SK-N-SH (cell line): ENCODE measurements around the gene KBTBD8. TPM values are rescaled to one million over a fixed set of nuclear protein-coding genes. Genes with fewer than 3 reads are reported as not detected.
A peak's percentile ranks its signal among the peaks of the same experiment; 100 is the strongest.

ENCODE experiments used
- CTCF ChIA-PET: fragments of 300-600, 350-600 bp; formaldehyde crosslinking; extraction: SDS; loops from one replicate; lab custom pipeline; 2021; lab: Yijun Ruan, JAX
- POLR2A ChIA-PET: fragments of 350-600 bp; sonication (Branson Sonifier 250); formaldehyde crosslinking; extraction: SDS; loops from one replicate; lab custom pipeline; 2020; ENCODE audit warnings: antibody characterized with exemption, inconsistent platforms; lab: Yijun Ruan, JAX
- DNase-seq: peaks from one replicate; pipeline ENCODE4 v3.0.0; 2012
- H2AFZ ChIP-seq: fragments of 200-600 bp; sonication (generic); 2 replicates; pipeline ENCODE4 v1.8.1; 2016; ENCODE audit warnings: antibody characterized with exemption, mild to moderate bottlenecking, low read depth
- H3F3A ChIP-seq: fragments of 200-600 bp; sonication (generic); replicated peaks from 2 replicates; pipeline ENCODE3; 2016; ENCODE audit warnings: antibody characterized with exemption, mild to moderate bottlenecking; ENCODE audit not compliant: insufficient read depth
- H3K27ac ChIP-seq, 2 experiments: fragments of 200-500 bp in 1 of 2; fragments of 200-600 bp in 1 of 2; sonication (Bioruptor generic) in 1 of 2; sonication (generic), shearing (Covaris generic) in 1 of 2; 2 replicates each; pipeline versions ENCODE4 v1.5.1 to v1.6.1; 2014 to 2016; ENCODE audit warnings: low read depth in 2 of 2, inconsistent platforms in 1 of 2, low read length in 1 of 2, mild to moderate bottlenecking in 1 of 2, mixed read lengths in 1 of 2
- H3K27me3 ChIP-seq: fragments of 200-600 bp; sonication (generic), shearing (Covaris generic); 2 replicates; pipeline ENCODE4 v1.6.1; 2016; ENCODE audit warnings: mixed run types; ENCODE audit not compliant: insufficient read depth
- H3K36me3 ChIP-seq, 2 experiments: fragments of 200-500 bp in 1 of 2; fragments of 200-600 bp in 1 of 2; sonication (Bioruptor generic) in 1 of 2; sonication (generic) in 1 of 2; replicated peaks in 1 of 2; 2 replicates each; pipeline versions ENCODE3 to v1.5.1; 2014 to 2016; ENCODE audit warnings: low read length in 1 of 2, mild to moderate bottlenecking in 1 of 2; ENCODE audit not compliant: insufficient read depth in 2 of 2, control insufficient read depth in 1 of 2
- H3K4me1 ChIP-seq, 2 experiments: fragments of 200-500 bp in 1 of 2; fragments of 200-600 bp in 1 of 2; sonication (Bioruptor generic) in 1 of 2; sonication (generic), shearing (Covaris generic) in 1 of 2; 2 replicates each; pipeline versions ENCODE4 v1.5.1 to v1.6.1; 2014 to 2016; ENCODE audit warnings: low read depth in 1 of 2, low read length in 1 of 2, mixed run types in 1 of 2; ENCODE audit not compliant: insufficient read depth in 2 of 2, control insufficient read depth in 1 of 2
- H3K4me2 ChIP-seq: fragments of 200-600 bp; sonication (generic), shearing (Covaris generic); 2 replicates; pipeline ENCODE4 v1.6.1; 2017; ENCODE audit warnings: mixed run types
- H3K4me3 ChIP-seq, 2 experiments: fragments of 200-500 bp in 1 of 2; fragments of 200-600 bp in 1 of 2; sonication (Bioruptor generic) in 1 of 2; sonication (generic), shearing (Covaris generic) in 1 of 2; 2 replicates each; pipeline versions ENCODE4 v1.5.1 to v1.8.1; 2014 to 2016; ENCODE audit warnings: low read depth in 2 of 2, inconsistent platforms in 1 of 2, low read length in 1 of 2, mild to moderate bottlenecking in 1 of 2, mixed read lengths in 1 of 2, moderate library complexity in 1 of 2
- H3K79me2 ChIP-seq: fragments of 200-600 bp; sonication (generic); 2 replicates; pipeline ENCODE4 v1.8.1; 2017; ENCODE audit warnings: mild to moderate bottlenecking; ENCODE audit not compliant: insufficient read depth
- H3K9ac ChIP-seq: fragments of 200-600 bp; sonication (generic); 2 replicates; pipeline ENCODE4 v1.6.1; 2017; ENCODE audit warnings: mixed run types
- H3K9me2 ChIP-seq: fragments of 200-600 bp; sonication (generic); 2 replicates; pipeline ENCODE4 v1.6.1; 2017; ENCODE audit warnings: mixed run types
- H3K9me3 ChIP-seq: fragments of 200-600 bp; sonication (generic); 2 replicates; pipeline ENCODE4 v1.6.1; 2017; ENCODE audit warnings: mixed run types, mild to moderate bottlenecking, moderate library complexity
- H4K20me1 ChIP-seq: fragments of 200-600 bp; sonication (generic); 2 replicates; pipeline ENCODE4 v1.6.1; 2017; ENCODE audit warnings: mild to moderate bottlenecking, mixed run types; ENCODE audit not compliant: insufficient read depth
- CTCF ChIP-seq: fragments of 200-600 bp; sonication (generic); IDR thresholded peaks from 2 replicates; pipeline ENCODE4 v1.6.1; 2017; ENCODE audit warnings: antibody characterized with exemption, mild to moderate bottlenecking, moderate library complexity
- GABPA ChIP-seq: IDR thresholded peaks from 2 replicates; pipeline ENCODE4 v1.4.0; 2012; ENCODE audit warnings: low read depth, mild to moderate bottlenecking
- PBX3 ChIP-seq: IDR thresholded peaks from 2 replicates; pipeline ENCODE4; 2012
- REST ChIP-seq: IDR thresholded peaks from 2 replicates; pipeline ENCODE4 v1.6.1; 2012; ENCODE audit warnings: mild to moderate bottlenecking, low read depth, low read length, moderate library complexity
- SIN3A ChIP-seq: IDR thresholded peaks from 2 replicates; pipeline ENCODE4 v1.6.1; 2012; ENCODE audit warnings: low read depth, mild to moderate bottlenecking, low read length, moderate library complexity, borderline replicate concordance
- TCF12 ChIP-seq: IDR thresholded peaks from 2 replicates; pipeline ENCODE4 v1.4.0; 2012
- USF1 ChIP-seq: IDR thresholded peaks from 2 replicates; pipeline ENCODE4 v1.4.0; 2012; ENCODE audit warnings: low read depth, borderline replicate concordance
- YY1 ChIP-seq: IDR thresholded peaks from 2 replicates; pipeline ENCODE4 v1.4.0; 2012; ENCODE audit warnings: low read depth, mild to moderate bottlenecking
- WGBS: methylation state at CpG from one replicate; pipeline ENCODE4 v1.1.6; 2017; ENCODE audit warnings: low lambda C conversion rate; 5-methylcytosine and 5-hydroxymethylcytosine counted together
- polyA plus RNA-seq, 3 experiments: library from polyadenylated mRNA; depleted of rRNA; stranded (reverse); fragments of >200 nt; gene quantifications; 2 replicates each; pipeline ENCODE4 v1.2.3, GENCODE V29; 2012

Gene KBTBD8
- polyA plus RNA-seq, 1 of the 3 experiments (the other 2 are of a cell fraction): 0.36 TPM

- no peak overlapping the region for H3K27ac ChIP-seq
- DNase-seq: no peak
- no peak overlapping the region for H3K4me2 ChIP-seq
- H3K36me3 ChIP-seq: no peaks in the 10 kb centered on the region
- no peaks in the 10 kb centered on the region for H3K79me2 ChIP-seq
- WGBS: 81% methylated on average over 7 of the region's 7 CpGs
- CTCF ChIA-PET: interaction anchor here (0.7 to 3.1 kb wide), 4 partner anchors 17 to 52 kb away, joined by 4 to 24 read pairs (median 5); no protein-coding TSS in a partner anchor
- H3K4me3 ChIP-seq: no peak overlapping the region
- POLR2A ChIA-PET: no interaction called here
- 0 out of 2 replicates have a peak, but pooled peaks have one; percentile 16 for TF ChIP-seq USF1
- TF ChIP-seq YY1: peak; percentile 70; the same call in 1 of the 2 replicates
- TF ChIP-seq SIN3A: no peak
- peak; percentile 27; the same call in 1 of the 2 replicates for TF ChIP-seq CTCF
- no peak overlapping the region for H3K9ac ChIP-seq
- no peaks in the 10 kb centered on the region for H3K27me3 ChIP-seq
- H3K9me2 ChIP-seq: no peaks in the 10 kb centered on the region
- no peaks in the 10 kb centered on the region for H3K4me1 ChIP-seq
- peak overlapping the region; percentile 68 for H2AFZ ChIP-seq
- no peaks in the 10 kb centered on the region for H4K20me1 ChIP-seq
- H3F3A ChIP-seq: no peaks in the 10 kb centered on the region
- no peaks in the 10 kb centered on the region for H3K9me3 ChIP-seq
Measured at GRCh38 chr3:66989860-66990696, 8.0 kb upstream of the KBTBD8 start.

- POLR2A ChIA-PET: no interaction called here
- no peak overlapping the region for H3K9ac ChIP-seq
- CTCF ChIA-PET: interaction anchor here (0.5 to 1.4 kb wide), 3 partner anchors 16 to 59 kb away, joined by 3 to 6 read pairs (median 5); no protein-coding TSS in a partner anchor
- no peak for TF ChIP-seq GABPA
- TF ChIP-seq, all 33 proteins: peak for 0
- no peaks in the 10 kb centered on the region for H3K9me3 ChIP-seq
- H3K4me2 ChIP-seq: no peak overlapping the region
- no peaks in the 10 kb centered on the region for H3K36me3 ChIP-seq
- no peak for DNase-seq
- H3K9me2 ChIP-seq: no peaks in the 10 kb centered on the region
- H3K4me3 ChIP-seq: no peak overlapping the region
- peak overlapping the region; percentile 17; the same call in 1 of the 2 replicates for H2AFZ ChIP-seq
- H3F3A ChIP-seq: no peaks in the 10 kb centered on the region
- 76% methylated on average over 1 of the region's 1 CpG for WGBS
- no peak overlapping the region for H3K27ac ChIP-seq
- no peaks in the 10 kb centered on the region for H3K79me2 ChIP-seq
- no peaks in the 10 kb centered on the region for H4K20me1 ChIP-seq
- no peaks in the 10 kb centered on the region for H3K4me1 ChIP-seq
- no peaks in the 10 kb centered on the region for H3K27me3 ChIP-seq
Measured at GRCh38 chr3:66991459-66991858, 6.6 kb upstream of the KBTBD8 start.

- ChIA-PET CTCF (no interaction called here), POLR2A (no interaction called here)
- H3K4me1 ChIP-seq: peaks cover 0 to 5% of the 10 kb centered on the region in 2 experiments; a peak in 1 of 4 replicates
- H3K9me2 ChIP-seq: no peaks in the 10 kb centered on the region
- H2AFZ ChIP-seq: no peak overlapping the region
- H3K36me3 ChIP-seq: no peaks in the 10 kb centered on the region
- H3K4me2 ChIP-seq: no peak overlapping the region
- H3K27ac ChIP-seq: no peak overlapping the region
- no peaks in the 10 kb centered on the region for H3K9me3 ChIP-seq
- no peaks in the 10 kb centered on the region for H3K79me2 ChIP-seq
- WGBS: 62% methylated on average over 3 of the region's 3 CpGs
- H3K4me3 ChIP-seq: no peak overlapping the region
- DNase-seq: no peak
- no peaks in the 10 kb centered on the region for H3K27me3 ChIP-seq
- H4K20me1 ChIP-seq: no peaks in the 10 kb centered on the region
- no peak overlapping the region for H3K9ac ChIP-seq
- no peaks in the 10 kb centered on the region for H3F3A ChIP-seq
- TF ChIP-seq PBX3 (no peak), TCF12 (no peak), CTCF (no peak; the same call in 1 of the 2 replicates), REST (no peak), SIN3A (no peak), GABPA (no peak)
Measured at GRCh38 chr3:66993082-66993481, 5.0 kb upstream of the KBTBD8 start.
